ENCODE data around the gene MYADML2. TPM values are rescaled to one million over a fixed set of nuclear protein-coding genes. Genes with fewer than 3 reads are reported as not detected.

The MYADML2 gene
- total RNA-seq, 1 experiment from 2014 or later = not detected

DNA sequence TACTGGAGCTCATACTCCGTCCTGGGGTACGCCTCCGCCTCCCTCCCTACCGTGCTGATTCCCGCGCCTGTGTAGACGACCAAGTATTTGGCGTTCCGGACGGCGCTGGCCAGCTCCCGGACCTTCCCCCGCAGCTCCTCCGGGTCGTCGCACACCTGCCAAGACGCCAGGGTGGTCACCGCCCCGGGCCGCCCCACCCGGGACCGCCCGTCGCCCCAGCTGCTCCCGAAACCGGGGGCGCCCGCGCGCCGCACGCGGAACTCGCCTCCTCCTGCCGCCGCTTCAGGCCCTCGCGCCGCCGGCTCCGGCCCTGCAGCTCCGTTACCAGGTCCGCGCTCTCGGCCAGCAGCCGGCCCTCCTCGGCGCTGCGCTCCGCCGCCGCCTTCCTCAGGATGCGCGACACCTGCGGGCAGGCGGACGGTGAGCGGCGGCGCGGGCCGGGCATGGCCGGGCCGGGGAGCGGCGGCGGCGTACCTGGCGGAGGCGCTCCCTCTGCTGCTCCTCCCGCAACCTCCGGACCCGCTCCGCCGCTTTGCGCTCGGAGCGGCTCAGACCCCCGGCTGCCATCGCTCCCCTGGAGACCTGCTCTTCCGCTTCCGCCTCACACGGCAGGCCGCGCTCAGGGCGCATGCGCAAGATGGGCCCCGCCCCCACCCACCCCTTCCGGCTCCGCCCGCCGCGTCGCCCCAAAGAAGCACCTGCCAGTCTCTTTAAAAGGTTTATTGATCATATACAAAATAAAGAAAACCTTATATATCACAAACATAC is 29.3 kb downstream of the MYADML2 start, which contains the start of gene SIRT7:
Gene SIRT7, minus strand, starts transcription at position 612 of the 768 bp plus-strand sequence. Its CDS starts 45 bp downstream, at position 567.
- peak within 1 kb of the TSS; percentile 78 for H3K9ac ChIP-seq (ENCODE audit: low read length)
- peaks cover 30% of the 10 kb centered on the region; the same call in 1 of the 2 replicates for H3K36me3 ChIP-seq (ENCODE audit: low read depth, low read length)
- ATAC-seq (peak; percentile 64), DNase-seq (peak; percentile 89)
- H3K4me3 ChIP-seq (ENCODE audit: low read length) = peak within 1 kb of the TSS; percentile 75
- no peaks in the 10 kb centered on the region for H3K27me3 ChIP-seq (ENCODE audit: low read length)
- peak within 1 kb of the TSS; percentile 33 for H3K27ac ChIP-seq (ENCODE audit: low read length)
- H3K9me3 ChIP-seq (ENCODE audit: low read length) = no peaks in the 10 kb centered on the region
- peaks cover 65% of the 10 kb centered on the region for H3K79me2 ChIP-seq (ENCODE audit: low read length)
- peaks cover 7% of the 10 kb centered on the region for H3F3A ChIP-seq (ENCODE audit: low read length, unreplicated experiment)
- CTCF ChIA-PET = interaction anchor here (0.6 kb wide), 1 partner anchor 10 kb away, joined by 10 read pairs; the partner anchor contains the start of gene MAFG
- peak within 1 kb of the TSS; percentile 86 for H3K4me2 ChIP-seq (ENCODE audit: low read length)
- H2AFZ ChIP-seq (ENCODE audit: low read length) = no peak within 1 kb of the TSS
- H3K4me1 ChIP-seq (ENCODE audit: insufficient read depth, low read length) = peaks cover 36% of the 10 kb centered on the region
- POLR2A ChIA-PET (ENCODE audit: unreplicated experiment) = interaction anchor here (0.7 kb wide), 1 partner anchor 52 kb away, joined by 3 read pairs; no protein-coding TSS in a partner anchor
- BruUV-seq (replicated peaks) = no TSS peak
- intact Hi-C loops (cut with micrococcal nuclease) = no loop called here
- no peak for TF ChIP-seq EZH2 (IDR thresholded peaks at IDR 0.05; ENCODE audit: low read length, unreplicated experiment)
- no peak for TF ChIP-seq EZH2phosphoT487 (IDR thresholded peaks at IDR 0.05; ENCODE audit: borderline replicate concordance, low read length)
- TF ChIP-seq, protein P1, sequence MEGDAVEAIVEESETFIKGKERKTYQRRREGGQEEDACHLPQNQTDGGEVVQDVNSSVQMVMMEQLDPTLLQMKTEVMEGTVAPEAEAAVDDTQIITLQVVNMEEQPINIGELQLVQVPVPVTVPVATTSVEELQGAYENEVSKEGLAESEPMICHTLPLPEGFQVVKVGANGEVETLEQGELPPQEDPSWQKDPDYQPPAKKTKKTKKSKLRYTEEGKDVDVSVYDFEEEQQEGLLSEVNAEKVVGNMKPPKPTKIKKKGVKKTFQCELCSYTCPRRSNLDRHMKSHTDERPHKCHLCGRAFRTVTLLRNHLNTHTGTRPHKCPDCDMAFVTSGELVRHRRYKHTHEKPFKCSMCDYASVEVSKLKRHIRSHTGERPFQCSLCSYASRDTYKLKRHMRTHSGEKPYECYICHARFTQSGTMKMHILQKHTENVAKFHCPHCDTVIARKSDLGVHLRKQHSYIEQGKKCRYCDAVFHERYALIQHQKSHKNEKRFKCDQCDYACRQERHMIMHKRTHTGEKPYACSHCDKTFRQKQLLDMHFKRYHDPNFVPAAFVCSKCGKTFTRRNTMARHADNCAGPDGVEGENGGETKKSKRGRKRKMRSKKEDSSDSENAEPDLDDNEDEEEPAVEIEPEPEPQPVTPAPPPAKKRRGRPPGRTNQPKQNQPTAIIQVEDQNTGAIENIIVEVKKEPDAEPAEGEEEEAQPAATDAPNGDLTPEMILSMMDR (conservative IDR thresholded peaks at IDR 0.05; ENCODE audit: low read depth, low read length) = no peak
- H3K9me2 ChIP-seq (replicated peaks; ENCODE audit: low read length) = no peaks in the 10 kb centered on the region
- H4K20me1 ChIP-seq (ENCODE audit: low read length) = 0 out of 2 replicates have a peak, but pooled peaks cover 8% of the 10 kb centered on the region

- no peaks in the 10 kb centered on the region for H3K9me3 ChIP-seq (ENCODE audit: low read length)
- no peak overlapping the region for H2AFZ ChIP-seq (ENCODE audit: low read length)
- TF ChIP-seq EZH2phosphoT487 (IDR thresholded peaks at IDR 0.05; ENCODE audit: borderline replicate concordance, low read length) (no peak), EZH2 (IDR thresholded peaks at IDR 0.05; ENCODE audit: low read length, unreplicated experiment) (no peak)
- TF ChIP-seq, protein P1 (conservative IDR thresholded peaks at IDR 0.05; ENCODE audit: low read depth, low read length) = no peak
- H3K9me2 ChIP-seq (replicated peaks; ENCODE audit: low read length) = no peaks in the 10 kb centered on the region
- peaks cover 7% of the 10 kb centered on the region for H3F3A ChIP-seq (ENCODE audit: low read length, unreplicated experiment)
- POLR2A ChIA-PET (ENCODE audit: unreplicated experiment) = interaction anchor here (0.7 kb wide), 1 partner anchor 51 kb away, joined by 3 read pairs; no protein-coding TSS in a partner anchor
- H3K79me2 ChIP-seq (ENCODE audit: low read length) = peaks cover 52% of the 10 kb centered on the region
- H3K4me1 ChIP-seq (ENCODE audit: insufficient read depth, low read length) = peaks cover 48% of the 10 kb centered on the region
- peak overlapping the region; percentile 33 for H3K27ac ChIP-seq (ENCODE audit: low read length)
- peak overlapping the region; percentile 75 for H3K4me3 ChIP-seq (ENCODE audit: low read length)
- ATAC-seq (peak; percentile 49), DNase-seq (peak; percentile 82)
- H3K27me3 ChIP-seq (ENCODE audit: low read length) = no peaks in the 10 kb centered on the region
- peak overlapping the region; percentile 78 for H3K9ac ChIP-seq (ENCODE audit: low read length)
- CTCF ChIA-PET = interaction anchor here (0.6 kb wide), 1 partner anchor 487 kb away, joined by 10 read pairs; no protein-coding TSS in a partner anchor
- H3K4me2 ChIP-seq (ENCODE audit: low read length) = peak overlapping the region; percentile 86
- 0 out of 2 replicates have a peak, but pooled peaks cover 18% of the 10 kb centered on the region for H4K20me1 ChIP-seq (ENCODE audit: low read length)
- H3K36me3 ChIP-seq (ENCODE audit: low read depth, low read length) = peaks cover 26% of the 10 kb centered on the region; the same call in 1 of the 2 replicates
- intact Hi-C loops (cut with micrococcal nuclease) = no loop called here
- BruUV-seq (replicated peaks) = no TSS peak
These were observed 30.6 kb downstream of the MYADML2 start for GRCh38 chr17:81916234-81917001.
